ENCODE data around the gene BCL2.

BCL2 gene

GRCh38 chr18:63325086-63325686, 5.6 kb upstream of the BCL2 start:
- no peak for DNase-seq

GRCh38 chr18:63322908-63323634, 3.5 kb upstream of the BCL2 start:
- DNase-seq: peak; percentile 47 to 60

- DNase-seq: no peak
Observed at GRCh38 chr18:63322206-63322605, 2.6 kb upstream of the BCL2 start.

GRCh38 chr18:63321291-63321690, 1.7 kb upstream of the BCL2 start:
- peak in 1 of 2 donors; percentile 16 for DNase-seq

- DNase-seq: no peak
Observed at GRCh38 chr18:63320975-63321265, 1.4 kb upstream of the BCL2 start.

- DNase-seq: peak; percentile 83 to 86
Observed at GRCh38 chr18:63320123-63320974, 780 bp upstream of the BCL2 start.

GRCh38 chr18:63318889-63319382, 633 bp downstream of the BCL2 start:
- no peak for DNase-seq

- peak; percentile 84 to 86 for DNase-seq
Observed at GRCh38 chr18:63317982-63318888, 1.3 kb downstream of the BCL2 start.

- DNase-seq: no peak
Observed at GRCh38 chr18:63317556-63317946, 2.0 kb downstream of the BCL2 start.

GRCh38 chr18:63316612-63317555, 2.7 kb downstream of the BCL2 start:
- no peak for DNase-seq

- DNase-seq: no peak
Observed at GRCh38 chr18:63315876-63316275, 3.7 kb downstream of the BCL2 start.

GRCh38 chr18:63315131-63315662, 4.4 kb downstream of the BCL2 start:
- DNase-seq: peak in 1 of 2 donors; percentile 22

GRCh38 chr18:63314062-63314790, 5.3 kb downstream of the BCL2 start:
- DNase-seq: peak in 1 of 2 donors; percentile 10

GRCh38 chr18:63313396-63313917, 6.1 kb downstream of the BCL2 start:
- DNase-seq: no peak

- DNase-seq: no peak
Observed at GRCh38 chr18:63312737-63313395, 6.7 kb downstream of the BCL2 start.

- DNase-seq: no peak
Observed at GRCh38 chr18:63312019-63312409, 7.6 kb downstream of the BCL2 start.

- no peak for DNase-seq
Observed at GRCh38 chr18:63311118-63312018, 8.2 kb downstream of the BCL2 start.

- peak; percentile 39 to 43 for DNase-seq
Observed at GRCh38 chr18:63309422-63309821, 10.1 kb downstream of the BCL2 start.
